Stimulated activated memory B cell treated with anti-CD40 and anti-IgM and Interleukin-4, amounts not matched to agents 10 μg/mL and 1 μg/mL and 100 μg/mL, for 72 hours (primary cell): ENCODE data around the gene CPD.
"Not testable (repeated sequence)": the region's sequence is repeated elsewhere in the genome, so short reads cannot be mapped to it uniquely, and the experiment has no call there.

ENCODE experiments used
- ATAC-seq: fragments of 150-1000 bp; cut with Tn5 transposase; 2 replicates; pipeline ENCODE4 v1.10.0; 2021
- H3K27ac Mint-ChIP-seq: one replicate; pipeline ENCODE4 v1.8.0; 2022; ENCODE audit warnings: mild to moderate bottlenecking, mixed read lengths
- H3K27me3 Mint-ChIP-seq: one replicate; pipeline ENCODE4 v1.8.0; 2022; ENCODE audit warnings: mixed read lengths
- H3K36me3 Mint-ChIP-seq: one replicate; pipeline ENCODE4 v1.8.0; 2022; ENCODE audit warnings: mixed read lengths
- H3K4me1 Mint-ChIP-seq: one replicate; pipeline ENCODE4 v1.8.0; 2022; ENCODE audit warnings: mixed read lengths
- H3K4me3 Mint-ChIP-seq: one replicate; pipeline ENCODE4 v1.8.0; 2022; ENCODE audit warnings: mild to moderate bottlenecking, moderate library complexity, mixed read lengths
- H3K9me3 Mint-ChIP-seq: one replicate; pipeline ENCODE4 v1.8.0; 2022; ENCODE audit warnings: mixed read lengths

Gene CPD

DNA sequence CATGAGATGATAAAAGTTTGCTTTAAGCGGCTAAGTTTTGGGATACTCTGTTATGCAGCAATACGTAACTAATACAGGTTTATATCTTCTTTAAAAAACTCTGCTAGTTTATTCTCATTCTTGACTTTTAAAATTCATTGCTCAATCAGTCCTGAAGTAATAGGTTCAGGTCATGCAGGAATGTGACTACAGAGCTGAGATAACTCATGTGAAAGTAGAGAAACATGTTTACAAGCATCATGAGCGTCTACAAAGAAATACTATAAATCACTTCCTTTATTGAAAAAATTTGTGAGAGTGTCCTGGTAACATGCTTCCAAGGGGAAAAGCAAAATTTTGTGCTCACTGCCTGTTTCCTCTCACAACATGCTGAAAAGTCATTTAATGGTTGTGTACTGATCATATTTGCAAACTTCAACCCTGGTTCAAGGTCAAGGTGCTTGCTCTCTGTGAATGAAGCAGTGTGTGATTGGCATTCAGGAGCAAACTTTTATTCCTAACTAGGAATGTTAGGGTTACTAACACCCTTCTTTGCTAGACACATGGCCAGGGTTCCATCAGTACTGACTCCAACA, 32.4 kb upstream of the CPD start:
- H3K9me3 Mint-ChIP-seq: no peaks in the 10 kb centered on the region
- ATAC-seq: no peak

DNA sequence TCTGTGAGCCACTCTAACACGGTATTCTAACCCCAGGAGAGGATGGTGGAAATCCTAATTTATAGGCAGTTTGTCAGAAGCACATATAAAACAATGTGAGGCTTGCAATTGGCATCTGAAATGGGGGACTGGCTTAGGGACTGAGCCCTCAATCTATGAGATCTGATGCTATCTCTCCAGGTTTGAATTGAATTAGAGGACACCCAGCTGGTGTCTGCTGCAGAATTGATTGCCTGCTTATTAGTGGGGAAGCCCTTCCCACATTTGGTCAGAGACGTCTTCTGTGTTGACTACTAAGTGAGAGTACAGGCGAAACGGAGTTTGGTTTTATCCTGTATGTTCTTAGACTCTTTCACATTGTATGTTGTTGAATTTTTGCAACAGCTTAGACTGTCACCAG, 31.2 kb upstream of the CPD start:
- no peak overlapping the region for H3K27ac Mint-ChIP-seq
- no peak for ATAC-seq
- H3K4me3 Mint-ChIP-seq: no peak overlapping the region
- H3K9me3 Mint-ChIP-seq: no peaks in the 10 kb centered on the region
- H3K27me3 Mint-ChIP-seq: no peaks in the 10 kb centered on the region
- no peaks in the 10 kb centered on the region for H3K36me3 Mint-ChIP-seq
- H3K4me1 Mint-ChIP-seq: no peaks in the 10 kb centered on the region

More for the DNA sequence above, 32.4 kb upstream of the CPD start:
- H3K27ac Mint-ChIP-seq: no peak overlapping the region
- H3K27me3 Mint-ChIP-seq: no peaks in the 10 kb centered on the region
- no peaks in the 10 kb centered on the region for H3K36me3 Mint-ChIP-seq
- H3K4me3 Mint-ChIP-seq: no peak overlapping the region
- H3K4me1 Mint-ChIP-seq: no peaks in the 10 kb centered on the region

DNA sequence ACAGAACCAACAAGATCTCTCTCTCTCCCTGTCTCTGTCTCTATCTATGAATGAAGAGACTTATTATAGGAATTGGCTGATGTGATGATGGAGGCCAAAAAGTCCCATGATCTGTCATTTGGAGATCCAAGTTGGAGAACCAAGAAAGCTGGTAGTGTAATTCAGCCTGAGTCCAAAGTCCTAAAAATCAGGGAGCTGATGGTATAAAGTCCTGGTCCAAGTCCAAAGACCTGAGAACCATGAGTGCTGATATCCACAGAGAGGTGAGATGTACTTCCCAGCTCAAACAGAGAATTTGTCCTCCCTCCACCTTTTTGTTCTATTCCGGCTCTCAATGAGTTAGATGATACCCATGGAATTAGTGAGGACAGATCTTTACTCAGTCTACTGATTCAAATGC, 29.5 kb upstream of the CPD start:
- Mint-ChIP-seq H3K27me3 (no peaks in the 10 kb centered on the region), H3K36me3 (no peaks in the 10 kb centered on the region), H3K9me3 (no peaks in the 10 kb centered on the region), H3K4me3 (no peak overlapping the region), H3K4me1 (no peaks in the 10 kb centered on the region), H3K27ac (no peak overlapping the region)
- ATAC-seq: no peak

DNA sequence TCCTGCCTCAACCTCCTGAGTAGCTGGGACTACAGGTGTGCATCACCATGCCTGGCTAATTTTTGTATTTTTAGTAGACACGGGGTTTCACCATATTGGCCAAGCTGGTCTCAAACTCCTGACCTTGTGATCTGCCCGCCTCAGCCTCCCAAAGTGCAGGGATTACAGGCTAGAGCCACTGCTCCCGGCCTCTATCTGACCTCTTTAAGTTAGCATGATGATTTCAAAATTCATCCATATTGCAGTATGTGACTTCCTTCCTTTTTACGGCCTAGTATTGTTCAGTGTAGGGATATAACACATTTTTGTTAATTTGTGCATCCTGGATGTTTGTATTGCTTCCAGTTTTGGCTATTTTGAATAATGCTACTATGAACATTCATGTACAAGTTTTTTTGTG, 27.5 kb upstream of the CPD start:
- not testable (repeated sequence) for H3K27ac Mint-ChIP-seq, H3K4me1 Mint-ChIP-seq, H3K36me3 Mint-ChIP-seq, H3K9me3 Mint-ChIP-seq, H3K4me3 Mint-ChIP-seq, ATAC-seq
- H3K27me3 Mint-ChIP-seq: peaks cover 20% of the 10 kb centered on the region

DNA sequence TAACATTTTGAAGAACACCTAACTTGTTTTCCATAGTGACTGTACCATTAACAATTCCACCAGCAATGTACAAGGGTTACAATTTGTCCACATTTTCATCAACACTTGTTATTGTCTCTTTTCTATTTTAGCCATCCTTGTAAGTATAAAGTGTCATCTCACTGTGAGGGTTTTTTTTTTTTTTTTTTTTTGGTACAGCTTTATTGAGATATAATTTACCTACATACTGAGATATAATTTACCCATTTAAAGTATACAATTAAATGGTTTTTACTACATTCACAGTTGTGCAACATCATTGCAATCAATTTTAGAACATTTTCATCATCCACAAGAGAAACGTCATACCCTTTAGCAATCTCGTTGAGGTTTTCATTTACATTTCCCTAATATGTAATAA, 27.0 kb upstream of the CPD start:
- ATAC-seq: no peak
- H3K27me3 Mint-ChIP-seq: peaks cover 24% of the 10 kb centered on the region
- no peak overlapping the region for H3K4me3 Mint-ChIP-seq
- no peaks in the 10 kb centered on the region for H3K36me3 Mint-ChIP-seq
- H3K9me3 Mint-ChIP-seq: no peaks in the 10 kb centered on the region
- H3K4me1 Mint-ChIP-seq: no peaks in the 10 kb centered on the region
- H3K27ac Mint-ChIP-seq: no peak overlapping the region

DNA sequence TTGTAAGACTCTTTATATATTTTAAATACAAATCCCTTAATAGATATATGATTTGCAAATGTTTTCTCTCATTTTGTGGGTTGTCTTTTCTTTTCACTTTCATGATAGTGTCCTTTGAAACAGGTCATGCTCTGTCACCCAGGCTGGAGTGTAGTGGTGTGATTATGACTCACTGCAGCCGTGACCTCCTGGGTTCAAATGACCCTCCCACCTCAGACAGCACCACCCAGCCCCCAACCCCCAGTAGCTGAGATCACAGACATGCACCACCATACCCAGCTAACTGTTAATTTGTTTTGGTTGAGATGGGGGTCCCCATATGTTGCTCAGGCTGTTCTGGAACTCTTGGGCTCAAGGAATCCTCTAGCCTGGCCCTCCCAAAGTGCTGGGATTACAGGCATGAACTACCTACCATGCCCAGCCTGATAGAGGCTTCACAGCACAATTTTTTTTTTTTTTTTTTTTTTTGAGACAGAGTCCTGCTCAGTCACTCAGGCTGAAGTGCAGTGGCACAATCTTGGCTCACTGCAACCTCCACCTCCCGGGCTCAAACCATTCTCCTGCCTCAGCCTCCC, 26.4 kb upstream of the CPD start:
- Mint-ChIP-seq H3K36me3 (no peaks in the 10 kb centered on the region), H3K9me3 (no peaks in the 10 kb centered on the region), H3K27me3 (peaks cover 25% of the 10 kb centered on the region), H3K27ac (no peak overlapping the region), H3K4me1 (no peaks in the 10 kb centered on the region), H3K4me3 (no peak overlapping the region)
- ATAC-seq: no peak

DNA sequence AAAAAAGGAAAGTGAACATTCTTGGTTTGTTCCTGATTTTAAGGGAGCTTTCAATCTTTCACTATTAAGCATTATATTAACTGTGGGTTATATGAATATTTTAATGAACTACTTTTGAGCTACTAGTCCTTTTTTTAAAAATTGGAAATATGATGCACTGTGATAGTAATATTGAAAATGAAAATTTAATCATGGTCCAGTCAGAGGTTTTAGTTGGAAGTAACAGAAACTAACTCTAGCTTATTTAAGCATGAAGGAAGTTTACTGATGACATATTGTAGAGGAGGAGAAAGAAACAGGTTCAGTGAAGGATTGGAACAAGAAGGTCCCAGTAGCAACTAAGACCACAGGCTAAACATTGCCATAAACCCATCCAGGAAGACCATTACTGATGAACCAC, 24.0 kb upstream of the CPD start:
- Mint-ChIP-seq H3K36me3 (no peaks in the 10 kb centered on the region), H3K4me1 (no peaks in the 10 kb centered on the region), H3K4me3 (no peak overlapping the region), H3K9me3 (no peaks in the 10 kb centered on the region), H3K27me3 (peaks cover 25% of the 10 kb centered on the region), H3K27ac (no peak overlapping the region)
- no peak for ATAC-seq

DNA sequence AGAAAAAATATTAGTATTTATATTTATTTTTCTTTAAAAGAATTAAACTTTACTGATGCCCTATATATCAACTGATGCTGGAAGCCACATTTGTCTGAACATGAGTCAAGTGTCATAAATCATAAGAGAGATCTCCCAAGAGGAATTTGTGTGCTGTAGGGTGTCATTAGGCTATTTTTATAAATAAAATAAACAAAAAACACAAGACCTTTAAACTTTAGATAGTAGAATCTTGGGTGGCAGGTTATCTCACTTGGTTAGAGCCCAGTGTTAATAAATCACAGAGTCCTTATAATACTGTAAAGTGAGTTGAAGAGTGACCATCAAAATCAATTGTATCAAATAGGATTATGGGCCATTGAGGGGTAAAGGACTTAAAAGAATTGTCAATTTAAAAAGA, 21.3 kb upstream of the CPD start:
- peaks cover 25% of the 10 kb centered on the region for H3K27me3 Mint-ChIP-seq
- peaks cover 6% of the 10 kb centered on the region for H3K9me3 Mint-ChIP-seq
- H3K36me3 Mint-ChIP-seq: no peaks in the 10 kb centered on the region
- peaks cover 2% of the 10 kb centered on the region for H3K4me1 Mint-ChIP-seq
- H3K4me3 Mint-ChIP-seq: no peak overlapping the region
- no peak for ATAC-seq
- H3K27ac Mint-ChIP-seq: no peak overlapping the region

DNA sequence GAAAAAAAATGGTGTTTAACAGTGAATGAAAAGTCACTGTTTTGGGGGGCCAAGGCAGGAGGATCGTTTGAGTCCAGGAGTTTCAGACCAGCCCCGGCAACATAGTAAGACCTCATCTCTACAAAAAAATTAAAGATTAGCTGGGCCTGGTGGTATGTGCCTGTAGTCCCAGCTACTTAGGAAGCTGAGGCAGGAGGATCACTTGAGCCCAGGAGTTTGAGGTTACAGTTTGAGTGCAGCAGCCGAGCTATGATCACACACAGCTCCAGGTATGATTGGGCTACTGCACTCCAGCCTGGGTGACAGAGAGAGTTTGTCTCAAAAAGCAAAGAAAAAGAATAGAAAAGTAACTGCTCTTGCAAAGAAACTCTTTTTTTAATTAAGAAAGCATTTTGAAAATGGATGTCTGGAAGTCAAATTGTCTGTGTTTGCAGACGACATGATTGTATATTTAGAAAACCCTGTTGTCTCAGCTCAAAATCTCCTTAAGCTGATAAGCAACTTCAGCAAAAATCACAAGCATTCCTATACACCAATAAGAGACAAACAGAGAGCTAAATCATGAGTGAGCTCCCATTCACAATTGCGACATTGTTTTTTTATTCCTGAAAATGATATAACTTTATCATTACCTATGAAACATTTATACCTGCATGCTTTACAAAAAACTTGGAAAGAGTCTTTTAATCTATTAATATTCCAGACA, 20.5 kb upstream of the CPD start:
- peaks cover 6% of the 10 kb centered on the region for H3K9me3 Mint-ChIP-seq
- no peak for ATAC-seq
- peaks cover 10% of the 10 kb centered on the region for H3K4me1 Mint-ChIP-seq
- no peak overlapping the region for H3K27ac Mint-ChIP-seq
- H3K36me3 Mint-ChIP-seq: no peaks in the 10 kb centered on the region
- no peak overlapping the region for H3K4me3 Mint-ChIP-seq
- peaks cover 25% of the 10 kb centered on the region for H3K27me3 Mint-ChIP-seq

DNA sequence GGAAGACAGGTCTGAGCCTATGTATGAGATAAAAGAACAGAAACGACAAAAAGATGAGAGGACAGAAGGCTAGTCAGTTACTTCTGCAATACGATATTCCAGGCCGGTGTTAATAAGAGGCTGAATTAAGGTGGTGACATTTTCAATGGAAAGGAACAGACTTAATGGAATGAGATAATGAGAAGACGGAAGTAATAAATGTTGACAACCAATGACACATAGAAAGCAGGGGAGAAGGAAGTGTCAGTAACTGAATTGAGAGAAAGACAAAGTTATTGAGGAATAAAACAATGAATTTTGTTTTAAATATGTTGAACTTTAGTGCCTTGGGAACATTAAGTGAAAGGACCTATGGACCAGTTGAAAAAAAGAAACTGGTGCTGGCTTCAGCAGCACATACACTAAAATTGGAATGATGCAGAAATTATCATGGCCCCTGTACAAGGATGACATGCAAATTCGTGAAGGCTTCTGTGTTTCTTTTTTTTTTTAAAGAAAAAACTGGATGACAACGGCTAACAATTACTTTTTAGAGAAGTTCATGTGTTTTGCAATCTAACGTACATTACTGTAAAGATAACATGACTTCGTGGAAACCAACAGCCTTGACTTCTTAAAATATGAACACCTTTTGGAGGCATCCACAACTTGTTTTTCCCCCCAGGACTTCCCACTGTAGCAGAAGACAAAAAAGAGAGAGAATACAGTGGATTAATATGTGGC, 18.5 kb upstream of the CPD start:
- Mint-ChIP-seq H3K4me1 (peaks cover 23% of the 10 kb centered on the region), H3K27ac (no peak overlapping the region), H3K4me3 (no peak overlapping the region), H3K9me3 (peaks cover 6% of the 10 kb centered on the region), H3K36me3 (no peaks in the 10 kb centered on the region), H3K27me3 (peaks cover 15% of the 10 kb centered on the region)
- no peak for ATAC-seq

DNA sequence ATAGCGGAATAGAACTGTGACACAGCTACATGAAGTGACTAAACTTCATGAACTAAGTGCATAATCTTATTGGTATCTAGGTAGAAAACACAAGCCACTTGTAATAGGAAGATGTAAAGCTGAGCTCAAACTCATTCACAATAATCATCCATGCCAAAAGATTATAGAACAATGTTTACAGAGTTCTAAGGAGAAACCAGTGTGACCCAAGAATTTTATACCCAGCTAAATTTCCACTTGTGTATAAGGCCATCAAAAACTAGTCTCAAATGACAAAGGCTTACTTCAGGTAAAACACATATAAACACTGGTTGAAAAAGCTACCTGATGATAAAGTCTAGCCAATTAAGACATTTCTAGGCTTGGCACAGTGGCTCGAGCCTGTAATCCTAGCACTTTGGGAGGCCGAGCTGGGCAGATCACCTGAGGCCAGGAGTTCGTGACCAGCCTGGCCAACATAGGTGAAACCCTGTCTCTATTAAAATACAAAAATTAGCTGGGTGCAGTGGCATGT, 16.9 kb upstream of the CPD start:
- Mint-ChIP-seq H3K27ac (no peak overlapping the region), H3K4me1 (peaks cover 26% of the 10 kb centered on the region)

DNA sequence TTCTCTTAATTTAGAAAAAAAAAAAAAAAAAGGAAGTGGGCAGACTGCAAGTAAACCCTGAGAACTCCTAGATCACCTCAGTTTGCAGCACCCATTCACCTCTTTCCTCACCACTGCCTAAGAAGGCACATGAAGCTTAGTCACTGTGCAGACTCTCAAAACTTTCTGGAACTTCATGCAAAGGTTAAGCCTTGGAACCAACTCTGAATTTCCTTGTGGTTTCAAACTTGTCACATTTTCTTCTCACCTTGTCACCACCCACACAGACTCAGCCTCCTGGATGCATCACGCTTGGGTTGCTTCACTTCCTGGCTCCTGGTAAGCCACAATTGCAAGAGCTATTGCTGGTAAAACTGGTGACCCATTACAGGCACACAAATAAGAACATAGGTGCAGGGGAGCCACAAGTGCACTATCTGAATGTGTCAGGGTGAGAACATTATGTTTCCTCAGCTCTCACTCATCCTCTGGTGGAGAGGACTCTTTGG, 15.0 kb upstream of the CPD start:
- Mint-ChIP-seq H3K9me3 (peaks cover 6% of the 10 kb centered on the region), H3K4me1 (peaks cover 26% of the 10 kb centered on the region), H3K36me3 (no peaks in the 10 kb centered on the region), H3K27ac (peak overlapping the region; percentile 36), H3K27me3 (no peaks in the 10 kb centered on the region), H3K4me3 (no peak overlapping the region)
- peak; percentile 97 for ATAC-seq

More for the DNA sequence above, 16.9 kb upstream of the CPD start:
- Mint-ChIP-seq H3K4me3 (no peak overlapping the region), H3K36me3 (no peaks in the 10 kb centered on the region), H3K27me3 (no peaks in the 10 kb centered on the region), H3K9me3 (peaks cover 6% of the 10 kb centered on the region)
- no peak for ATAC-seq

DNA sequence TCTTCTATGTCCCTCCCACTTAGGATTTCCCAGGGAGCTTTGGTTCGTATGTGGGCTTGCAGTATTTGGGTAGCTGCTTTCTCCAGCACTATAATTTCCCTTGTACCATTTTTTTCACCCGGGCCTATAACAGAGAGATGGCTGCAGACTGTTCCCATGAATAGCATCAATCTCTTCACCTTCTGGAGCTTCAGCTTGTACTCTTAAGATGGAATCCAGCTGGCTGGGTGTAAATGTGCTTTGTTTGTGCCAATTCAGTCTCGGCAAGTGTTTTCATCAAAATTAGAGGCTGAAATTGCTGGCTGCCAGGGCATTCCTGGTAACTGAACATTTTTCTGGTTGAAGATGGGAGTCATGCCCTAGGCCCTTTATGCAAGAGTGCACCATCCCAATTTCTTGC, 12.2 kb upstream of the CPD start:
- H3K27me3 Mint-ChIP-seq: no peaks in the 10 kb centered on the region
- H3K27ac Mint-ChIP-seq: no peak overlapping the region
- peaks cover 26% of the 10 kb centered on the region for H3K4me1 Mint-ChIP-seq
- no peaks in the 10 kb centered on the region for H3K9me3 Mint-ChIP-seq
- no peak overlapping the region for H3K4me3 Mint-ChIP-seq
- ATAC-seq: no peak
- no peaks in the 10 kb centered on the region for H3K36me3 Mint-ChIP-seq

DNA sequence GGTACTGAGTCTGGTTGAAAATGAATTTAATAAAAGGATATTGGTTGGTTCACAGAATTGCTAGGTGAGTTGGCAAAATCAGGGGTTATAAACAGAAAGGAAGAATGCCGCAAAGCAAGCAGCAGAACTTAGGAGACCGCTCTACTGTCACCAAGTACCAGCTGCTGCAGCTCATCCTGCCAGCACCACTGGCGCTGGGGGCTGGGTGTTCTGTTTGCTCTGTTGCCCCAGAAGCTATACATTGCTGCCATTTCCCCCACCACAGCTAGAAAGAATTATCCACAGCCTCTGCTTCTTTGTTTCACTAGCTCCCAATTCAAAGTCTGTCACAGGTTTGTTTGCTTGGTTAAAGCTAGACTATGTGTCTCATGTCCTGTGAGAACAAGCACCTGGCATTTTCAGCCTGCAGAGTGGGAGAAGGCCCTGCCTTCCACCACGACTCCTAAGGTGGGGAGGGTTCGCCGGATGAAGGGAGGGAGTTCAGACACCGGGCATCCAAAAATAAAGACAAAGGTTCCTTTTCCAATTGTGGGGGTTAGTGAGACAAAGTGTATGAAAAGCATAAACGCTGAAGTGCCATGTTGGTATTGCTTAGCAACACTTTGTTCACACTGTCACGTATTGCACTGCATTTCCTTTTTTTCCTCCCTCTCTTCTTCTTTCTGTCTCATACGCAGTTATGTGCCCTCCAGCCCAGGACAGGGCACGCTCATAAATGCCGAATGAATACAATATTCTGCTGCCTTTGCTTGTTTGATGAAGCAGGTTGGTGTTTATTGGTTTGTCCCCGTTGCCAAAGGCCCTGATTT, 9.6 kb upstream of the CPD start:
- Mint-ChIP-seq H3K4me3 (no peak overlapping the region), H3K27ac (no peak overlapping the region), H3K36me3 (no peaks in the 10 kb centered on the region), H3K27me3 (peaks cover 17% of the 10 kb centered on the region), H3K4me1 (peaks cover 7% of the 10 kb centered on the region), H3K9me3 (no peaks in the 10 kb centered on the region)
- ATAC-seq: no peak

DNA sequence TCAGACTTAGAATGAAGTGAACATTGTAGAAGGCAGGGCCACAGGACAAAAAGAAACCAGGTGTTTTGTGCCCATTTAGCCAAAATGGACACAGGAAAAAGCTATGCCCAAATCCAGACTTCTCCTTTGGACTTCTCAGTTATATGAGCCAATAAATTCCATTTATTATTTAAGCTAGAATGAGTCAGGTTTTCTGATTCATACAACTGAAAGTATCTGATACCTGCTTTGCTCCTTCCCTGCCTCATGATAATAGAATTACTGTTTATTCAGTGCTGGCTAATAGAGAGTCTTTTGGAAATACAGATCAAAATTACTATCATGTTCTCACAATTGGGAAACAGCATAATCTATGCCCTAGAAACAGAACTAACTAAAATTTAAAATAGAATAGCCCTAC, 8.7 kb upstream of the CPD start:
- ATAC-seq: no peak
- Mint-ChIP-seq H3K9me3 (no peaks in the 10 kb centered on the region), H3K36me3 (no peaks in the 10 kb centered on the region), H3K4me3 (no peak overlapping the region), H3K4me1 (peaks cover 5% of the 10 kb centered on the region), H3K27me3 (peaks cover 26% of the 10 kb centered on the region), H3K27ac (no peak overlapping the region)
